Heart right ventricle (tissue), 16 donors: ENCODE data around the gene IKZF5. TPM values are rescaled to one million over a fixed set of nuclear protein-coding genes. Genes with fewer than 3 reads are reported as not detected.
A peak's percentile ranks its signal among the peaks of the same experiment; 100 is the strongest.

Source experiments
- ATAC-seq, 8 donors: fragments of 200-7000 bp; cut with Tn5 transposase; one replicate each; pipeline ENCODE4 v1.9.1; 2020; ENCODE audit warnings: mild to moderate bottlenecking in 8 of 8, moderate library complexity in 8 of 8, moderate number of reproducible peaks in 1 of 8
- DNase-seq, 2 donors: peaks; one replicate each; pipeline ENCODE4 v3.0.0-alpha.2; 2020
- H3K27ac ChIP-seq, 10 donors: fragments of 200-600 bp; sonication (generic) in 2 of 10; one replicate each; pipeline versions ENCODE4 v1.5.0 to v1.8.0; 2020 to 2022; ENCODE audit warnings: mild to moderate bottlenecking in 3 of 10
- H3K27me3 ChIP-seq, 7 donors: fragments of 200-600 bp; one replicate each; pipeline ENCODE4 v1.8.0; 2021 to 2022; ENCODE audit warnings: mild to moderate bottlenecking in 2 of 7
- H3K36me3 ChIP-seq, 9 donors: fragments of 200-600 bp; sonication (generic) in 1 of 9; one replicate each; pipeline versions ENCODE4 v1.5.0 to v1.8.0; 2020 to 2022; ENCODE audit warnings: mild to moderate bottlenecking in 2 of 9
- H3K4me1 ChIP-seq, 9 donors: fragments of 200-600 bp; sonication (generic) in 1 of 9; one replicate each; pipeline versions ENCODE4 v1.5.0 to v1.8.0; 2020 to 2022; ENCODE audit warnings: mild to moderate bottlenecking in 4 of 9
- H3K4me3 ChIP-seq, 10 donors: fragments of 200-600 bp; sonication (generic) in 2 of 10; one replicate each; pipeline versions ENCODE4 v1.5.0 to v1.8.0; 2020 to 2022; ENCODE audit warnings: mild to moderate bottlenecking in 7 of 10, moderate library complexity in 2 of 10
- H3K9me3 ChIP-seq, 11 donors: fragments of 200-600 bp in 10 of 11; sonication (generic) in 2 of 11; one replicate each; pipeline versions ENCODE4 v1.5.0 to v1.8.0; 2013 to 2022; ENCODE audit warnings: mild to moderate bottlenecking in 2 of 11, control low read depth in 1 of 11, moderate library complexity in 1 of 11
- WGBS, 2 donors: extraction: QIAGEN DNeasy Blood & Tissue Kit; methylation state at CpG; one replicate each; pipeline ENCODE4 v1.1.7; 2013; ENCODE audit warnings: inconsistent platforms in 1 of 2; 5-methylcytosine and 5-hydroxymethylcytosine counted together
- intact Hi-C, 10 donors: fragments of 100-400 bp; cut with DNase I; formaldehyde crosslinking; loops; one replicate each; pipeline versions ENCODE4 v1.11.1 to v1.14.2; 2022
- polyA plus RNA-seq, 2 donors: library from polyadenylated mRNA; stranded (reverse); fragments of 200-250 nt; gene quantifications; one replicate each; pipeline ENCODE4 v1.2.3, GENCODE V29; 2013
- total RNA-seq, 10 donors: library from RNA; stranded (reverse); fragmentation: NEBNext Ultra II Directional in 3 of 10; extraction: Animal tissue kit (Norgen Biotek cat#: 25700) in 3 of 10; gene quantifications; one replicate each; pipeline versions ENCODE4 v1.2.1 to v1.2.4, GENCODE V29; 2021 to 2023
- TF ChIP-seq, protein P1 (sequence below), 9 donors: fragments of 200-600 bp; sonication (generic) in 2 of 9; IDR thresholded peaks; one replicate each; pipeline versions ENCODE4 v1.5.0 to v1.8.0; 2021 to 2022; ENCODE audit warnings: antibody characterized with exemption in 9 of 9, mild to moderate bottlenecking in 5 of 9, moderate library complexity in 1 of 9
- donor health status: Arrhythmogenic right ventricular cardiomyopathy.
- donor health status: ischemic (EF 13 %, LVEDD 7.1; RV severe dilation, severe dysfunction).
- donor health status: healthy with polysubstance abuse.
- donor health status: DM: no; HTN: yes; CAD: no.
- donor health status: DM: no; HTN: no; CAD: no.
- donor health status: ischemic (EF 25% LVEDD 6.9; RV normal size, moderate dysfunction).
- donor health status: ischemic (EF 25% LVEDD 5.7; RV mildly dilated, moderate dysfunction).
- donor health status: healthy.
- donor health status: DM: yes; HTN: yes; CAD: no.
- donor health status: Ischemic cardiomyopathy.
- donor health status: ischemic (EF 35%, LVEDD 5.7; RV mildly dilated, moderate dysfunction).
- donor health status: nonischemic (EF 11% LVEDD 7.7; RV severe dilation, severe dysfunction).
- donor health status: DM: yes; HTN: yes; CAD: no.
- donor health status: PGD.
- donor health status: ischemic (EF 29% LVEDD 5.4; RV normal size, mild dysfunction).
- donor health status: nonischemic (EF 23%, LVEDD 6.1; RV moderate dilation, normal function).

The IKZF5 gene
- total and polyA plus RNA-seq, 12 donors, result 3.8 to 14.4 (median 10.9) TPM

DNA sequence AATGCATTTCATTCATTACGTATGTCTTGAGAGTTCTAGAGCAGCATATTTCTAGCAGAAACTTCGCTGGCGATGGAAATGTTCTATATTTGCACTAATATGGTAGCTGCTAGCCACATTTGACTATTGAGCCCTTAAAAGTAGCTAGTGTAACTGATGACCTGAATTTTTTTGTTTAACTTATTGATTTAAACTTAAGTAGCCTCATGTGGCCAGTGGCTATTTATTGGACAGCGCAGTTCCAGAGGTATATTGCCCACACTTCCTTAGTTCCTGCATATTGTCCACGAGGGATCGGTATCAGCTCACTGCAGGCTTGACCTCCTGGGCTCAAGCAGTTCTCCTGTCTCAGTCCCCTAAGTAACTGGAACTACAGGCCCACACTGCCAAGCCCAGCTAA lies 24.7 kb downstream of the IKZF5 start:
- DNase-seq, result no peak
- H3K27ac ChIP-seq, result no peak overlapping the region
- H3K9me3 ChIP-seq, result no peaks in the 10 kb centered on the region
- TF ChIP-seq, protein P1, sequence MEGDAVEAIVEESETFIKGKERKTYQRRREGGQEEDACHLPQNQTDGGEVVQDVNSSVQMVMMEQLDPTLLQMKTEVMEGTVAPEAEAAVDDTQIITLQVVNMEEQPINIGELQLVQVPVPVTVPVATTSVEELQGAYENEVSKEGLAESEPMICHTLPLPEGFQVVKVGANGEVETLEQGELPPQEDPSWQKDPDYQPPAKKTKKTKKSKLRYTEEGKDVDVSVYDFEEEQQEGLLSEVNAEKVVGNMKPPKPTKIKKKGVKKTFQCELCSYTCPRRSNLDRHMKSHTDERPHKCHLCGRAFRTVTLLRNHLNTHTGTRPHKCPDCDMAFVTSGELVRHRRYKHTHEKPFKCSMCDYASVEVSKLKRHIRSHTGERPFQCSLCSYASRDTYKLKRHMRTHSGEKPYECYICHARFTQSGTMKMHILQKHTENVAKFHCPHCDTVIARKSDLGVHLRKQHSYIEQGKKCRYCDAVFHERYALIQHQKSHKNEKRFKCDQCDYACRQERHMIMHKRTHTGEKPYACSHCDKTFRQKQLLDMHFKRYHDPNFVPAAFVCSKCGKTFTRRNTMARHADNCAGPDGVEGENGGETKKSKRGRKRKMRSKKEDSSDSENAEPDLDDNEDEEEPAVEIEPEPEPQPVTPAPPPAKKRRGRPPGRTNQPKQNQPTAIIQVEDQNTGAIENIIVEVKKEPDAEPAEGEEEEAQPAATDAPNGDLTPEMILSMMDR (IDR thresholded peaks at IDR 0.05), result no peak
- H3K27me3 ChIP-seq, result no peaks in the 10 kb centered on the region
- peaks cover 0 to 31% (median 0%) of the 10 kb centered on the region in 9 donors for H3K36me3 ChIP-seq
- H3K4me3 ChIP-seq, result no peak overlapping the region
- intact Hi-C loops, result loop anchor here in 1 of 10 donors (10.0 kb wide), 1 partner anchor 171 kb away; the partner anchor contains the start of gene BUB3
- peaks cover 0 to 17% (median 11%) of the 10 kb centered on the region in 9 donors for H3K4me1 ChIP-seq
- ATAC-seq, result no peak
- WGBS, 2 donors, result 94 to 96% methylated on average over 6 of the region's 6 CpGs

DNA sequence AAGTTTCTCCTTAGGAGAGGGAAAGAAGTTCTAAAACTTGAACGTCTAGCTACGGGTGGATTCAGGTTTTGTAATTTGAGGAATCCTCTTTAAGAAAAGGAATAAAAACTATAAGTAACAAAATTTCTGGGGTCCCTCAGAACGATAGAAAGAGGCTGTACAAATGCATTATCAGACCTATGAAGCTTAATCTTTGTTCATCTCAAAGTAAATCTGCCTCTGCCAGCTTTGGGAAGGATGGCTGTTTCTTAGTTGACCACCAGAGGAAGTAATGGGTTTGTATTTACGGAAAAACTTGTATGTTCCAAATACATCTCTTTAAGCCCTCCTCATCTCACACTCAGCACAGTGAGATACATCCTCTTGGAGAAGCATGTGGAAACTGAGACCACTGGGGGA lies 27.5 kb downstream of the IKZF5 start:
- TF ChIP-seq, protein P1 (IDR thresholded peaks at IDR 0.05), result peak in 3 of 9 donors; percentile 8 to 20 (median 8)
- Histone ChIP-seq H3K4me3 (peak overlapping the region in 9 of 10 donors; percentile 56 to 94 (median 80)), H3K36me3 (peaks cover 0 to 25% (median 0%) of the 10 kb centered on the region in 9 donors), H3K27ac (peak overlapping the region in 3 of 10 donors; percentile 92 to 97 (median 94)), H3K9me3 (no peaks in the 10 kb centered on the region), H3K4me1 (peaks cover 0 to 17% (median 11%) of the 10 kb centered on the region in 9 donors), H3K27me3 (no peaks in the 10 kb centered on the region)
- ATAC-seq (no peak), DNase-seq (no peak)
- intact Hi-C loops, result loop anchor here in 3 of 10 donors (2.0 to 10.0 kb wide), 3 partner anchors 26 to 174 kb away; partner anchors contain the start of genes ACADSB (in 1 of the 3), BUB3 (in 1 of the 3), C10orf88 (in 1 of the 3) and IKZF5 (in 1 of the 3)
- 26 to 39% methylated on average over 4 of the region's 4 CpGs for WGBS, 2 donors

DNA sequence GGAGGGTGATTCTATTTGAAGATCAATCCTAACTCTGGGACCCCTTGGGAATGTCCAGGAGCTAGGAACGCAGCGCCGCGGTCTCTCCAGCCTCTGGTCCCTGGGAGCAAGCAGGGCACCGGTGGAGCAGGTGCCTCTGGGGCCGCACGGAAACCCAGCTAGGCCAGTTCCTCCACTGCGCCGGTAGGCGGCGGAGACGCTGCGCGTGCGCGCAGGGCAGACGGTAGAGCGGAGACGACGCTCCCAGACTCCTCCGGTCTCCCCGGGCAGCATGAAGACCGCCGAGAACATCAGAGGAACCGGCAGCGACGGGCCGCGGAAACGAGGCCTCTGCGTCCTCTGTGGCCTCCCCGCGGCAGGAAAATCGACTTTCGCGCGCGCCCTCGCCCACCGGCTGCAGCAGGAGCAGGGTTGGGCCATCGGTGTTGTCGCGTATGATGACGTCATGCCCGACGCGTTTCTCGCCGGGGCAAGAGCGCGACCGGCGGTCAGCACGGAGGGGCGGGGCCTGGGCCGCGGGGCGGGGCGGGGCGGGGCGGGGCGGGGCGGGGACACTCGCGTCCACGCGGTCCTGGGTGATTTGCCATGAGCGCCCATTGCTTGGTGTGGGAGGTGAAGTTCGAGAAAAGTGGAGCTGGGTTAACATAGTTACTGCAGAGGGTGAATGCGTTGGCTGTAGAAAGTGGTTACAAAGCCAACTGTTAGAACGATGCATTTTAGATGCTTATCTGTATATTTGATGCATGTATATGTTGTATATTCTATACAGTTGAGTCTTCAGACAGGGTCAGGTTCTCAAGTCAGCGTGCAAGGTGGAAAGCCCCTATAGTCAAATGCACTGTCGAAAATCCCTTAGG lies 28.2 kb downstream of the IKZF5 start, which contains the start of gene PSTK:
Gene PSTK, plus strand, starts transcription at position 193 of the 857 bp plus-strand sequence. Its CDS starts 79 bp downstream, at position 272.
- intact Hi-C loops, result loop anchor here in 4 of 10 donors (1.0 to 10.0 kb wide), 4 partner anchors 26 to 174 kb away; partner anchors contain the start of genes IKZF5 (in 2 of the 4), ACADSB (in 1 of the 4), BUB3 (in 1 of the 4) and C10orf88 (in 1 of the 4)
- peak within 1 kb of the TSS; percentile 56 to 94 (median 80) for H3K4me3 ChIP-seq
- TF ChIP-seq, protein P1 (IDR thresholded peaks at IDR 0.05), result peak; percentile 79 to 98 (median 96)
- H3K9me3 ChIP-seq, result no peaks in the 10 kb centered on the region
- H3K27ac ChIP-seq, result peak within 1 kb of the TSS; percentile 89 to 97 (median 94)
- H3K27me3 ChIP-seq, result no peaks in the 10 kb centered on the region
- ATAC-seq, result peak; percentile 98 to 100 (median 100)
- H3K36me3 ChIP-seq, result peaks cover 0 to 24% (median 0%) of the 10 kb centered on the region in 9 donors
- 1% methylated on average over 73 of the region's 73 CpGs for WGBS, 2 donors
- peak; percentile 92 to 93 for DNase-seq
- H3K4me1 ChIP-seq, result peaks cover 0 to 17% (median 11%) of the 10 kb centered on the region in 9 donors

DNA sequence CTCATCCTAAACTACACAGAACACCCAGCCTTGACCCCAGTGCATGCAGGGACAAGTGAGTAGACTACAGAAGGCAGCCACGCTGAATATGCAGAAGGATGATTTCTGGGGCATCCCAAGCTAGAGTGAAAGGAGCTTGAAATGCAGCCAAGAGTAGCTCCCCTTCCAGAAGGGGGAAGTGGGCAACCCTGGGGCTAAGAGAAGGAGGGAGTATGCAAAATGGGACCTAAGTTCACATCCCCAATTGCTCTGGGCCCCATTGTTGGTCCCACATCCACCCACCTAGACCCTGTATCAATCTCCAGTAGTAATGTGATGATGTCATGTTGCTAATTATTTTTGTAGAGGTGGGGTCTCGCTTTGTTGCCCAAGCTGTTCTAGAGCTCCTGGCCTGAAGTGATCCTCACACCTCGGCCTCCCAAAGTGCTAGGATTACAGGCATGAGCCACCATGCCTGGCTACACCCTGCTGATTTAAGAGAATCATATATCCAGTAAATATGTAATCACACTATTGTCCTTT lies 34.0 kb downstream of the IKZF5 start:
- WGBS, 2 donors, result 84 to 88% methylated on average over 3 of the region's 3 CpGs
- TF ChIP-seq, protein P1 (IDR thresholded peaks at IDR 0.05), result no peak
- Histone ChIP-seq H3K4me3 (no peak overlapping the region), H3K4me1 (peaks cover 0 to 5% (median 3%) of the 10 kb centered on the region in 9 donors), H3K27ac (no peak overlapping the region), H3K27me3 (no peaks in the 10 kb centered on the region), H3K9me3 (no peaks in the 10 kb centered on the region), H3K36me3 (no peaks in the 10 kb centered on the region)
- intact Hi-C loops, result no loop called here
- ATAC-seq, result no peak
- no peak for DNase-seq
